Right lung (tissue), 5 donors: ENCODE measurements around the gene DNAJC16. TPM values are rescaled to one million over a fixed set of nuclear protein-coding genes. Genes with fewer than 3 reads are reported as not detected.
A peak's percentile ranks its signal among the peaks of the same experiment; 100 is the strongest.
"Not testable (repeated sequence)": the region's sequence is repeated elsewhere in the genome, so short reads cannot be mapped to it uniquely, and the experiment has no call there.

Experiments used
- DNase-seq, 2 donors: peaks; one replicate each; pipeline ENCODE4 v3.0.0-alpha.2; 2013
- polyA plus RNA-seq, 5 donors: library from polyadenylated mRNA; unstranded; fragments of 120-200 nt; gene quantifications; one replicate each; pipeline versions ENCODE4 v1.2.1 to v1.2.3, GENCODE V29; 2013; ENCODE audit warnings: inconsistent platforms in 1 of 5, low replicate concordance in 1 of 5; ENCODE audit not compliant: insufficient read length in 5 of 5, insufficient read depth in 1 of 5

DNAJC16 gene
- polyA plus RNA-seq, 5 donors = 14.8 to 19.7 (median 17.0) TPM

- DNase-seq = no peak
Measured at GRCh38 chr1:15577691-15578090, 51.0 kb downstream of the DNAJC16 start.

- DNase-seq = no peak
Measured at GRCh38 chr1:15578921-15579682, 52.5 kb downstream of the DNAJC16 start.

- no peak for DNase-seq
Measured at GRCh38 chr1:15579683-15580047, 53.0 kb downstream of the DNAJC16 start.

GRCh38 chr1:15583016-15583706 lies 56.5 kb downstream of the DNAJC16 start:
- DNase-seq = no peak

GRCh38 chr1:15584489-15585363 lies 58.1 kb downstream of the DNAJC16 start, which contains the start of gene AGMAT:
Gene AGMAT (minus strand): TSS chr1:15585051. CDS start chr1:15584967, 84 bp downstream.
- no peak for DNase-seq

- no peak for DNase-seq
Measured at GRCh38 chr1:15592285-15592684, 65.6 kb downstream of the DNAJC16 start.

- no peak for DNase-seq
Measured at GRCh38 chr1:15595809-15596617, 69.4 kb downstream of the DNAJC16 start.

GRCh38 chr1:15598436-15598835 lies 71.8 kb downstream of the DNAJC16 start:
- DNase-seq = no peak

- peak; percentile 96 for DNase-seq
Measured at GRCh38 chr1:15603050-15603965, 76.7 kb downstream of the DNAJC16 start.

GRCh38 chr1:15603966-15604282 lies 77.3 kb downstream of the DNAJC16 start:
- DNase-seq = not testable (repeated sequence)

GRCh38 chr1:15604400-15604799 lies 77.8 kb downstream of the DNAJC16 start:
- not testable (repeated sequence) for DNase-seq

- no peak for DNase-seq
Measured at GRCh38 chr1:15605398-15606383, 79.0 kb downstream of the DNAJC16 start.

GRCh38 chr1:15609631-15610030 lies 83.0 kb downstream of the DNAJC16 start:
- no peak for DNase-seq

- DNase-seq = no peak
Measured at GRCh38 chr1:15610167-15610566, 83.5 kb downstream of the DNAJC16 start.

GRCh38 chr1:15616373-15617172 lies 89.9 kb downstream of the DNAJC16 start:
- DNase-seq = no peak

- DNase-seq = peak; percentile 97 to 98
Measured at GRCh38 chr1:15617173-15618076, 90.8 kb downstream of the DNAJC16 start, which contains the start of gene DDI2. Gene DDI2 (plus strand): TSS chr1:15617458. CDS start chr1:15617671, 213 bp downstream.

GRCh38 chr1:15618077-15618654 lies 91.5 kb downstream of the DNAJC16 start:
- no peak for DNase-seq
